ENCODE data around the gene PDE7B.

The PDE7B gene

DNA sequence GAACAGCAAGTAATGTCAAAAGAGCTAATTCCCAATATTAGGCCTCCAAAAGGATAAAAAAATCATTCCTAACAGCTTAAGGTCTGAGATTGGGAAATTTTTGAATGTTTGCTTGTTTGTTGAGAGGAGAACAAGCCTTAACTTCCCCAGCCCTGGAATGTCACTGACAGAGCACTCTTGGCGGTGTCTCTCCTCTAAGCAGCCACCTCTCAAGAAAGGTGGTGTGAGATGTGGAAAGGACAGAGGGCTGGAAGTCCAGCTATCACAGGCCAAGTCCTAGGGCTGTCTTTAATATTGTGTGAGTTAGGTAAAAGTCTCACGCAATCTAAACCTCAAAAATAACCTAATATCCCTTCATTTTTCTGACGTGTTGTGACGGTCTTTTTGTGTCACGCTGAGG, 297.0 kb downstream of the PDE7B start:
- no peak overlapping the region for H3K4me3 ChIP-seq (ENCODE audit: low read depth, low read length)
- TF ChIP-seq, protein P1, sequence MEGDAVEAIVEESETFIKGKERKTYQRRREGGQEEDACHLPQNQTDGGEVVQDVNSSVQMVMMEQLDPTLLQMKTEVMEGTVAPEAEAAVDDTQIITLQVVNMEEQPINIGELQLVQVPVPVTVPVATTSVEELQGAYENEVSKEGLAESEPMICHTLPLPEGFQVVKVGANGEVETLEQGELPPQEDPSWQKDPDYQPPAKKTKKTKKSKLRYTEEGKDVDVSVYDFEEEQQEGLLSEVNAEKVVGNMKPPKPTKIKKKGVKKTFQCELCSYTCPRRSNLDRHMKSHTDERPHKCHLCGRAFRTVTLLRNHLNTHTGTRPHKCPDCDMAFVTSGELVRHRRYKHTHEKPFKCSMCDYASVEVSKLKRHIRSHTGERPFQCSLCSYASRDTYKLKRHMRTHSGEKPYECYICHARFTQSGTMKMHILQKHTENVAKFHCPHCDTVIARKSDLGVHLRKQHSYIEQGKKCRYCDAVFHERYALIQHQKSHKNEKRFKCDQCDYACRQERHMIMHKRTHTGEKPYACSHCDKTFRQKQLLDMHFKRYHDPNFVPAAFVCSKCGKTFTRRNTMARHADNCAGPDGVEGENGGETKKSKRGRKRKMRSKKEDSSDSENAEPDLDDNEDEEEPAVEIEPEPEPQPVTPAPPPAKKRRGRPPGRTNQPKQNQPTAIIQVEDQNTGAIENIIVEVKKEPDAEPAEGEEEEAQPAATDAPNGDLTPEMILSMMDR (conservative IDR thresholded peaks at IDR 0.05; ENCODE audit: low read depth, low read length) = no peak
- DNase-seq (ENCODE audit: low read depth) = no peak

DNA sequence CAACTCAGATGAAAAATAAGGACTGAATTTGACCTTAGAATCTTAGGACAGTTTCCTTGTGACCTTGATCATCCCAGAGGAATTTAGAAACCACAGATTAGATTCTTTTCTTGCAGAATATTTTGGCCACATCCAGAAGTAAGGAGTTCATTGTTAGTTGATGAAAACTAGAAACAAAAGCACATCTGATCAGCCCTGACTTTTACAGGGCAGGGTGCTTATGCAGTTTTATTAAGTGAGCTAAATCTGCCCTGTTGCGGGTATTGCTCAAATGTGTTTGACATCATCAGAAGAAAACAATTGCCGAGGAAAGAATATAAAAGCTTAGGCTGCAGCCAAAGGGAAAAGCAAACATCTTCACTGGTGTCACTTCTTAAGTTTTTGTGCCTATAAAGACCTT, 297.8 kb downstream of the PDE7B start:
- H3K4me3 ChIP-seq (ENCODE audit: low read depth, low read length) = no peak overlapping the region
- DNase-seq (ENCODE audit: low read depth) = no peak
- TF ChIP-seq, protein P1 (conservative IDR thresholded peaks at IDR 0.05; ENCODE audit: low read depth, low read length) = no peak

DNA sequence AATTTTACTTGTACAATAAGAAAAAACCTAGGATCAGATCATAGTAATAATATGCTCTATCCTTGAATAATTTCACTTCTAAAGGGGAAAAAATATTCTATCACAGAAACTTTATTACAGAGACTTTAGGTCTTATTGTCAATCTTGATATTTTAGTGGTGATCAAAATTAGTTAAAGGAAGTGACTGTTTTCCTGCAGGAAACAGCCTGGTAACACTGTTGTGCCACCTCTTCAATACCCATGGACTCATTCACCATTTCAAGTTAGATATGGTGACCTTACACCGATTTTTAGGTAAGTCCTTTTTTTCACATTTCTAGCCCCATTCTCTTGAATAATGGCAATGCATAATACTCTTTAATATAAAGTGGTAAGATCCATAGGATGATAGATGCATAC, 299.5 kb downstream of the PDE7B start:
- TF ChIP-seq, protein P1 (conservative IDR thresholded peaks at IDR 0.05; ENCODE audit: low read depth, low read length) = no peak
- no peak for DNase-seq (ENCODE audit: low read depth)
- H3K4me3 ChIP-seq (ENCODE audit: low read depth, low read length) = no peak overlapping the region

DNA sequence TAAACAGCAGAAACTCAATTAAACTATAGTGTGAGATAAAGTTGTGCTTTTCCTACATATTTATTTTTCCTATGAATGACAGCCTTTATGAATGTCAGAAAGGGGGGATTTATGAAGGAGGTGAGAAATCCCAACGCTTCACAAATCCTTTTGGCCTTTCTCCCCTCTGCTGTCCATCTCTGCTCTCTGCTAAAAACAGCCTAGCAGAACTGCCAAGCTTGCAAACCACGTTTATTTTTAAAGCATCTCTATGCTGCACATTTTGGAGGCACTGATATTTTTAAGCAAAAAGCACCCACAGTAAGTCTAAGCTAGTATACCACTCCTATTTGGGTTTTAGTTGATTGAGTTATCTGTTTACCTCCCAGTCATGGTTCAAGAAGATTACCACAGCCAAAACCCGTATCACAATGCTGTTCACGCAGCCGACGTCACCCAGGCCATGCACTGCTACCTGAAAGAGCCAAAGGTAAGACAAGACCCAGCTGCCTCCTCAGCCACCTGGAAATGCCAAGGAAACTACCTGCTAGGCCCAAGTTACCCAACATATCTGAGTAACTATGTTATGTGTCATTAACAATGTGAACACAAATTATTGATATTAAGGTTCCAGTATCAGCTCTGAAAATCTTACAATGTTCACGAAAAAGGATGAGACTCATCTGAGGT, 302.3 kb downstream of the PDE7B start:
- DNase-seq (ENCODE audit: low read depth) = no peak
- TF ChIP-seq, protein P1 (conservative IDR thresholded peaks at IDR 0.05; ENCODE audit: low read depth, low read length) = no peak
- H3K4me3 ChIP-seq (ENCODE audit: low read depth, low read length) = no peak overlapping the region

DNA sequence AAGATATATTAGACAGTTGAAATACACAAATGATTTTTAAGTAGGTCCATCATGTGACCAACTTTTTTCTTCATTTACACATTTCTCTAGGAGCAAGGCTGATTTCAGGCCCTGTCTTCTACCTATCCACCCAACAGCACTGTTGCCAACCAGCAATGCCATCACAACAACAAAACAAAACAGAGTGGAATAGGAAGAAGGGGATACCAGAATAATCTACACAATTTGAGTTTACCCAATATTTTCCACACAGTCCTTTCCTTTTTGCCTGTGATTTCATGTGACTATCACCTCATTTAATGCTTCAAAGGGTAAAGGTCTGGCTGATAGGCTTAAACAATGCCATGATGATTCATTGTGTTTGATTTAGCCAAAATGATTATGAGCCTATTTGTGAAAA, 303.7 kb downstream of the PDE7B start:
- no peak for DNase-seq (ENCODE audit: low read depth)
- H3K4me3 ChIP-seq (ENCODE audit: low read depth, low read length) = no peak overlapping the region
- TF ChIP-seq, protein P1 (conservative IDR thresholded peaks at IDR 0.05; ENCODE audit: low read depth, low read length) = no peak

DNA sequence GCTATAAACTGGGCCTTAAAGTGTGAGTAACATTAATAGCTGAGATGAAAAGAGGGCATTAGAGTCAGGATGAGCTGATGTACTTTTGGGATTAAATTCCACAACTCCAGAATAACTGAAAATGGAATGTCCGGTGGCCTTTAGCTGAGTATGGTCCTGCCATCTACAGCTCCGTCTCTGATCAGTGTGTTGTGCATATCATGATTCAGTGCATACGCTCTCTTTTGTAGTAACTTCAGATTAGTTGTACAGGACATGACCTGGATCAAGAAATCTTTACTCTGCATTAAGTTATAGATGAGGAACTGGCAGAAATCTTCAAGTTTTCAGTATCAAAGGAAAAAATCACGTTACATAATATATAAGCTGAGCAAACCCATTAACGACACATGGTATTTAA, 306.2 kb downstream of the PDE7B start:
- TF ChIP-seq, protein P1 (conservative IDR thresholded peaks at IDR 0.05; ENCODE audit: low read depth, low read length) = no peak
- no peak overlapping the region for H3K4me3 ChIP-seq (ENCODE audit: low read depth, low read length)

DNA sequence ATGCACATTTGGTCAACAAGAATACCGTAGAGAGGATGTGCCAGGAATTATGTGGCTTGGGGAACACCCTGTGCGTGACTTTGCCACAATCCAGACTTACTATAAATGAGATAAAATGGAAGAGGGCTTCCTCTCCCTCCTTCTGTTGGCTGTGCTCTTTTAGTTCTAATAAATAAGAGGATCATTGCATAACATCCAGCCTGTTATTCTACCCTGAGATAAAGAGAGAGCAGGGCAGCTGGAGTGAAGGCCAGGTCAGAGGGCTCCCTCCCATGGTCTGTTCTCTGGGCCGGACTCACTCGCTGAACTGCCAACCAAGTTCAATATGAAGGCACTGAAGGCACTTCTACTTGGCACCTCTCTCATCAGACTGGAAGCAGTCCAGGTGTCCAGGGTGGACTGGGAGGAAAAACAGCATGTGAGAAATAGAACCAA, 306.9 kb downstream of the PDE7B start:
- no peak overlapping the region for H3K4me3 ChIP-seq (ENCODE audit: low read depth, low read length)
- TF ChIP-seq, protein P1 (conservative IDR thresholded peaks at IDR 0.05; ENCODE audit: low read depth, low read length) = no peak
- DNase-seq (ENCODE audit: low read depth) = peak; percentile 66

More for the DNA sequence above, 306.2 kb downstream of the PDE7B start:
- DNase-seq (ENCODE audit: low read depth) = no peak
